ENCODE data around the gene CTNNBL1. TPM values are rescaled to one million over a fixed set of nuclear protein-coding genes. Genes with fewer than 3 reads are reported as not detected.

CTNNBL1 gene
- total RNA-seq, 2 donors from 2014 or later = 43.6 to 47.7 TPM

DNA sequence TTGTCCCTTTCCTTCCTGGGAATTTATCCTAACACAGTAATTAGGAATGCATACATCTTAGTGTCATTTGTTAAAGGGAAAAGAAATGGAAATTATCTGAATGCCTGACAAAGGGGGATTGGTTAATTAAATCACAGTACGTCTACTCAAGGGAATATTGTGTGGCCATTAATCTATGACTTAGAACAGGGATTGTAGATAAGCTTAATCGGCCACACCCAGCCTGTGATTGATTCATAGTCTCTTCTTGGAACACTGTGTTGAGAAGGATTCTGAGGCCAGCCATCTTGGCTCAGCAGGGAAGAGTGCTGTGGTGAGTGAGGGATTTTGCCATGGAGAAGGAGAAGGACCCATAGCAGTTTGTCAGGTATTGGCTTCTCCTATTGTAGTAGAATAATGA is 50.5 kb downstream of the CTNNBL1 start:
- no peaks in the 10 kb centered on the region for H3K9me3 ChIP-seq (ENCODE audit: control insufficient read depth, low read length, poor library complexity, severe bottlenecking)
- DNase-seq (no peak), ATAC-seq (no peak)
- Mint-ChIP-seq H3K27ac (no peak overlapping the region), H3K4me1 (peaks cover 14% of the 10 kb centered on the region), H3K36me3 (ENCODE audit: low read depth) (peaks cover 8% of the 10 kb centered on the region), H3K4me3 (no peak overlapping the region), H3K27me3 (no peaks in the 10 kb centered on the region)

DNA sequence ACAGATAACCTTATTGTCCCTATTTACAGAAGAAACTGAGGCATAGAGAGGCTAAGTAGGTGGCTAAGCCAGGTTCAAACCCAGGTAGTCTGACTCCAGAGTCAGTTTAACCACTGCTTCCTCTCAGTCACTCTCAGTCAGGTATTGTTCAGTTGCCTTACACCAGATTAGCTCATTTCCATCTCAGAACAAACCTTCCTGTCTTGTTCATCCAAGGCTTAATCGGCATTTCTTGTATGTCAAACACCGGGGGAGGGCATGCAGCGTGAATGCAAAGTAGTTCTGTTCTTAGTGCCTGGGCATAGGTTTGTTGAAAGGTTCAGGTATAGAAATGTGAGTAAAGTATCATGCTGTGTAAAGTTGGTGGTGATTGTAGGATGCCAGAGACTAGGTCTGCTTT is 51.7 kb downstream of the CTNNBL1 start:
- H3K4me3 Mint-ChIP-seq = no peak overlapping the region
- peaks cover 10% of the 10 kb centered on the region for H3K4me1 Mint-ChIP-seq
- peak overlapping the region; percentile 56 for H3K27ac Mint-ChIP-seq
- ATAC-seq (no peak), DNase-seq (no peak)
- no peaks in the 10 kb centered on the region for H3K9me3 ChIP-seq (ENCODE audit: control insufficient read depth, low read length, poor library complexity, severe bottlenecking)
- peaks cover 3% of the 10 kb centered on the region for H3K36me3 Mint-ChIP-seq (ENCODE audit: low read depth)
- no peaks in the 10 kb centered on the region for H3K27me3 Mint-ChIP-seq

DNA sequence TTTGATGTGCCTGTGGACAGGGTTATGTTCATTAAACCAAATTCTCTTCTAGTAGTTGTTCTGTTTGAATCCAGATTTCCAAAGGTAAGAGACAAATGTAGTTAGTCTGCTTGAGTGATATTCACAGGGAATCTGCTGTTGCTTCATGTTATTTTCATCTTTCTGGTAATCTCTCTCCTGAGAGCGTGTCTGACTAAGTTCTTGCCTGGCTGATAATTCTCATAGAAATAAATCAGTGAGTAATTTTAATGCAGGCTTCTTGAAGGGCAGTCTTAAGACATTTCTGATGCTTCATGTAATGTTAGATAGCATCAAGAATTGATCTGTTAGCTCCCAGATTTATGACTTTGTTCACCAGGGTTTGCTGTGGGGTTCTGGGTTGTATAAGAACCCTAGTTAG is 54.2 kb downstream of the CTNNBL1 start:
- Mint-ChIP-seq H3K36me3 (ENCODE audit: low read depth) (peaks cover 3% of the 10 kb centered on the region), H3K27ac (no peak overlapping the region), H3K4me3 (no peak overlapping the region), H3K27me3 (no peaks in the 10 kb centered on the region), H3K4me1 (peaks cover 11% of the 10 kb centered on the region)
- ATAC-seq (no peak), DNase-seq (no peak)
- H3K9me3 ChIP-seq (ENCODE audit: control insufficient read depth, low read length, poor library complexity, severe bottlenecking) = no peaks in the 10 kb centered on the region

DNA sequence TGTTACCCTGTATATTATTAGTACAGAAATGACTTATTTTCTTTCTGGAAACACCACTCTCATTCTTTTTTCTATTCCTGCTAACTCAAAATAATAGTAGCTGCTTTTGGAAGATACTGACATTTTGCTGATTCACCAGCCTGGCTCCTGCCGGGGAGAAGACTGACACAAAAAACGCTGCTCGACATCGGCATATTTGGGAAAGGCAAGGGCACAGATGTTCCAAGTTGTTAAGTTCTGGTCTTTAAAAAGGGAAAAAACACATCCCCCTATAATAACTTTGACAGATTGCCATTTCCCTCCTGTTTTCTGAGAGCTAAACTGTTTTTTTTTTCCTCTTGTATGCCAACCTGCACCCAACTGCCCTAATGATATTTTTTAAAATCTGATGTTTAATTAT is 55.4 kb downstream of the CTNNBL1 start:
- H3K27me3 Mint-ChIP-seq = no peaks in the 10 kb centered on the region
- DNase-seq (no peak), ATAC-seq (no peak)
- peaks cover 11% of the 10 kb centered on the region for H3K4me1 Mint-ChIP-seq
- no peaks in the 10 kb centered on the region for H3K9me3 ChIP-seq (ENCODE audit: control insufficient read depth, low read length, poor library complexity, severe bottlenecking)
- no peak overlapping the region for H3K27ac Mint-ChIP-seq
- peaks cover 3% of the 10 kb centered on the region for H3K36me3 Mint-ChIP-seq (ENCODE audit: low read depth)
- H3K4me3 Mint-ChIP-seq = no peak overlapping the region

DNA sequence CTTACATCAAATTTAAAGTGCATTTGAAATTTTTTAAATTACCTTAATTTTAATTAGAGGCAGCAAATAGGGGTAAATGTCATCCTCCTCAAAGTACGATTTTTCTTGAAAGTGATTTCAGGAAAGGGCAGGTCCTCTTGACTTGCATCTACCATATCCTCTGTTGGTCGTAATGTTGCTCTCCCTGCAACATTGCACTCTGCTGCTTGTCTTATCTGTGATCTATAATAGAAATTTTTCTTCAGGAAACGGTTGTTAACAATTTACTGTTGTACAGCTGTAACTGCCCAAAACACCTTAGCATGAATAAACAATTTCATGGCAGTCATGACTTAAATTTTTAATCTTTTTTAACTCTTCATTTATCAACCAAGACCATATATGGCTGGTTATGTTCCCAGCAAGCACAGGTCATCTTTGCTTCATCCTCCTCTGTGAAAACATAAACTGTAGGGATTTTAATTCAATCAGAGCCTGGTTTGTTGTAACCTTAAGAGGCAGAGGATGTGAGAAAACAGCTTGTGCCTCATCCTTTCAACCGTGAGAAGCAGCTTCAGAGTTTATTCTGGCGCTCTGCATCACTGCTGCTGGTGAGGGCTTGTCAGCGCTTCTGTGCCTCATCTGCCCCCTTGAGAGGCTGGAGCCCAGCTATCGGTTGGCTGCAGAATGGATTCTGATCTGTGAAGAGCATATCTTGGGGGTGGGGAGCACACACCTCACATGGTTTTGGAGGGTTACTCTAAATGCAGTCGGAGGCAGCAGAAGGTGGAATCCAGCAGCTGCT is 56.0 kb downstream of the CTNNBL1 start:
- no peaks in the 10 kb centered on the region for H3K9me3 ChIP-seq (ENCODE audit: control insufficient read depth, low read length, poor library complexity, severe bottlenecking)
- no peak for DNase-seq
- Mint-ChIP-seq H3K27ac (no peak overlapping the region), H3K27me3 (no peaks in the 10 kb centered on the region), H3K4me3 (no peak overlapping the region), H3K4me1 (peaks cover 10% of the 10 kb centered on the region), H3K36me3 (ENCODE audit: low read depth) (peaks cover 3% of the 10 kb centered on the region)
- ATAC-seq = no peak

DNA sequence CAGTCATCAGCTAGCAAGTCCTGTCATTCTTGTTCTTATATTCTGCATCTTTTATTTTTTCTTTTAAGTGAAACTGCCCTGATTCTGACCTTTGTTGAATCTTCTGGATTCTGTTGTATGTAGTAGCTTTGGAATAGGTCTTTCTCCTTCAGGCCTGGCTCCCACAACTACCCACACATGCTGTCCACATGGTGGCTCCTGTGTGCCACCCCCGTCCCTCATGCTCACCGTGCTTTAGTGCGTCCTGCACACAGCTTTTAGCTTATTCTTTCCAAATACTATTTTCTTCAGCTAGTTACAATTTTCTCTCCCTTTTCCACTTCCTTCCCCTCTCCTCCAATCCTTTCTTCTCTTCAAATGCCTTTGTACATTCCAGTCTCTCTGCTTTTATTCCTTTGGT is 61.8 kb downstream of the CTNNBL1 start:
- Mint-ChIP-seq H3K27ac (peak overlapping the region; percentile 46), H3K4me1 (peaks cover 22% of the 10 kb centered on the region), H3K27me3 (no peaks in the 10 kb centered on the region), H3K36me3 (ENCODE audit: low read depth) (peaks cover 19% of the 10 kb centered on the region), H3K4me3 (no peak overlapping the region)
- ATAC-seq (no peak), DNase-seq (no peak)
- H3K9me3 ChIP-seq (ENCODE audit: control insufficient read depth, low read length, poor library complexity, severe bottlenecking) = no peaks in the 10 kb centered on the region

DNA sequence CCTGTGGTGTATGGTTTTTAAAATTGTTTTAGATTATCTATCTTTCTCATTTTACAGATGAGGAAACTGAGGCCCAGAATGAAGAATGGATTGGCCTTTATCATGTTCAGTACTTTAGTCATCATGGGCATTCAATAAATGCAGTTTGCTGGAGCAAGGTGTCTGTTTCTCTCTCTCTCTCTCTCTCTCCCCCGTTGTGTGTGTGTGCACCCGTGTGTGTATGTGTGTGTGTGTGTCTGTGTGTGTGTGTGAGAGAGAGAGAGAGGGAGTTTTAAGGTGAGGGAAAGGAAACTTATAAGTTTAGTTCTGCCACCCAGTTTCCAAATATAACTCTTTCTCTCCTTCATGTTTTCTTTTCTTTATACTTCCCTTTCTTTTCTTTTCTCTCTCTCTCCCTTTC is 62.4 kb downstream of the CTNNBL1 start:
- no peaks in the 10 kb centered on the region for H3K9me3 ChIP-seq (ENCODE audit: control insufficient read depth, low read length, poor library complexity, severe bottlenecking)
- H3K27ac Mint-ChIP-seq = peak overlapping the region; percentile 46
- H3K36me3 Mint-ChIP-seq (ENCODE audit: low read depth) = peaks cover 19% of the 10 kb centered on the region
- ATAC-seq = no peak
- H3K4me3 Mint-ChIP-seq = no peak overlapping the region
- no peak for DNase-seq
- H3K4me1 Mint-ChIP-seq = peaks cover 22% of the 10 kb centered on the region
- no peaks in the 10 kb centered on the region for H3K27me3 Mint-ChIP-seq

DNA sequence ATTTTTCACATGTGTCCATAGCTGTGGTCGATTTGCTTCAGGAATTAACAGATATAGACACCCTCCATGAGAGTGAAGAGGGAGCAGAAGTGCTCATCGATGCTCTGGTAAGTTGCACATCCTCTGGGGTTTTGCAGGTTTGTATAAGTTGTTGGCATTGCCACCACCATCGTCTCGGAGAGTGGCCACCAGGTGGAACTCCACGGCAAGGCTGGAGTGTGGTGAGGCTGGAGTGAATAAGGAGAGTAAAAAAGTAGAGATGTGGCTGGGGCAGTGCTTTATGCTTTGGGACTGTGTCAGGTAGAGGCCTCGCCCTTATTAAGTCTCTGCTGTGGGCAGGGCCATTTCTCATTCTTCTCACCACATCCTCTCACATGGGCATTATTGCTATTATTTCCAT is 63.7 kb downstream of the CTNNBL1 start:
- H3K4me3 Mint-ChIP-seq = no peak overlapping the region
- H3K9me3 ChIP-seq (ENCODE audit: control insufficient read depth, low read length, poor library complexity, severe bottlenecking) = no peaks in the 10 kb centered on the region
- no peak for ATAC-seq
- DNase-seq = no peak
- no peaks in the 10 kb centered on the region for H3K27me3 Mint-ChIP-seq
- peaks cover 23% of the 10 kb centered on the region for H3K36me3 Mint-ChIP-seq (ENCODE audit: low read depth)
- H3K4me1 Mint-ChIP-seq = peaks cover 20% of the 10 kb centered on the region
- H3K27ac Mint-ChIP-seq = peak overlapping the region; percentile 16

DNA sequence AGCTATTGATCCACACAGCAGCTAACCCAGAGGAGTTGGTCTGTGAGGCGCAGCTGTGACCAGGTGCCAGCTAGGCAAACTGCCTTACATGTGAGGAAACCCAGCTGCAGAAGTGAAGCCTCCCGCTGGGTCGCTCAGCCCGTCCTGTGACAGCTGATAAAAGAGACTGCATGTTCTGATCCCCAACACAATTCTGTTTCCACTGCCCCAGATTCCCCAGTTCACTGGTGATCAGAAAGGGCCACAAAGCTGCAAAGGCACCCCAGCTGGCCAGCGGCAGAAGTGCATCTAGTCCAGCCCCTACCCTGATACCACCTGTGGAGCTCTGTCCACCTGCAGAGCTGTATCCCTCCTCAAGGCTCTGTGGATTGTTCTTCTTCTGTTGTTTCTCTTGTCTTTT is 64.5 kb downstream of the CTNNBL1 start:
- no peak for ATAC-seq
- no peak for DNase-seq
- peak overlapping the region; percentile 16 for H3K27ac Mint-ChIP-seq
- H3K4me3 Mint-ChIP-seq = no peak overlapping the region
- peaks cover 23% of the 10 kb centered on the region for H3K36me3 Mint-ChIP-seq (ENCODE audit: low read depth)
- peaks cover 20% of the 10 kb centered on the region for H3K4me1 Mint-ChIP-seq
- H3K9me3 ChIP-seq (ENCODE audit: control insufficient read depth, low read length, poor library complexity, severe bottlenecking) = no peaks in the 10 kb centered on the region
- no peaks in the 10 kb centered on the region for H3K27me3 Mint-ChIP-seq

DNA sequence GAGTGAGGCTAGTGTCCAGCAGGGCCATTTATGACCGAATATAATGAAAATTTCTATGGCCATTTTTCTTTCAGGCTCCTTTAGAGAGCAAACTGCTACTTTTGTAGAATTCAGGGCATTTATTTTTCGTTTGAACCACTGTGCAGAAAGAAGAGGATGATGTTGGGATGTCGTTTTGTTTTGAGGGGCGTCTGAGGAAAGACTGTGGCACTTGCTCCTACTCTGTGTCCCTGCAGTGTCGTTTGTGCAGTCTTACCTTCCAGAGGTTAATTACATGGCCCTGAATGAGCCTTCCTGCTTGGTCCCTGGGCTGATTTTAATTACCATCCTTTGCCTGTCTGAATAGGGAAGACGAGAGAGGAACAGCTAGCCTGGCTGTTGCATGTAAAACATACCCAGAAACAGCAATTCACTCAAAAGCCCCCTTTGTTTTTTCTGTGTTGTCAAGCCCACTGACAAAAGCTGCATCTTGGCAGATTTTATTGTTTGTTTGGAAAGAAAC is 65.3 kb downstream of the CTNNBL1 start:
- Mint-ChIP-seq H3K4me1 (peaks cover 20% of the 10 kb centered on the region), H3K4me3 (no peak overlapping the region), H3K27me3 (no peaks in the 10 kb centered on the region), H3K27ac (no peak overlapping the region), H3K36me3 (ENCODE audit: low read depth) (peaks cover 23% of the 10 kb centered on the region)
- DNase-seq (no peak), ATAC-seq (no peak)
- H3K9me3 ChIP-seq (ENCODE audit: control insufficient read depth, low read length, poor library complexity, severe bottlenecking) = no peaks in the 10 kb centered on the region

DNA sequence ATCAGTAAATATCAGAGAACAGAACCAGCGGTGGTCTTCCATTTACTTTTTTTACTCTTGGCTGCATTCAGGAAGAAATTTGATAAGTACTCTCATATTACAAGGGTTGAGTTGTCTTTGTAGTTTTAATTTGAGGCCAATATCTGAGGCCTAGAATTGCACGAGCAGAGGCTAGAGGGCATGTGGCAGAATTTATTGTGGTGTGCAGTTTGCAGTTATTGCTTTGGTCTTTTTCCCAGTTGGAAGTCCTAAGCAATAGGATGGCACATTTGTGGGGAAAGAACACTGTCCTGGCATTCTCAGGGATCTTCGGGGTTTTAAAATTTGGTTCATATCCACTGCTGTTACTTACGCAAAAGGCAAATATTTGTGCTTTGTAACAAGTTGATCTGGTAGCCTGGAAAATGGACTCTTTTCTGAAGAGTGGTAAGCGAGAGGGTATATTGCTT is 66.0 kb downstream of the CTNNBL1 start:
- no peak for DNase-seq
- no peak overlapping the region for H3K4me3 Mint-ChIP-seq
- peaks cover 18% of the 10 kb centered on the region for H3K4me1 Mint-ChIP-seq
- peaks cover 23% of the 10 kb centered on the region for H3K36me3 Mint-ChIP-seq (ENCODE audit: low read depth)
- no peak for ATAC-seq
- no peaks in the 10 kb centered on the region for H3K27me3 Mint-ChIP-seq
- no peak overlapping the region for H3K27ac Mint-ChIP-seq
- H3K9me3 ChIP-seq (ENCODE audit: control insufficient read depth, low read length, poor library complexity, severe bottlenecking) = no peaks in the 10 kb centered on the region

DNA sequence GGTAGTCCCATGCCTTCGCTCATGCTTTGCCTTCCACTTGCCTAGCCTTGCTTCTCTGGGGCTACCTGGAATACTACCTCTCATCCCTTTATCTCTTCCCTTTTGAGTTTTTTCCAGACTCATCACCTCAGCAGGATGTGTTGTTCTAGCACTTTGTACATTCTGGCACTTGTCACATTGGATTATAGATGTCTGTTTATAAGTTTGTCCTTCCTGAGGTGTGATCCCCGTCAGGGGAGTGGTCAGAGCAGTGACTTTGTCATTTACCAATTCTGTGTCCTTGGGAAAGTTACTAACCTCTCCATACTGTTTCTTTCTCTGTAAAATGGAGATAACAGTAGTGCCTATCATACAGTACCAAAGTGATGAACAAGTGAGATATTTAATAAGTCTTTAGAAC is 66.5 kb downstream of the CTNNBL1 start:
- H3K9me3 ChIP-seq (ENCODE audit: control insufficient read depth, low read length, poor library complexity, severe bottlenecking) = no peaks in the 10 kb centered on the region
- H3K36me3 Mint-ChIP-seq (ENCODE audit: low read depth) = peaks cover 26% of the 10 kb centered on the region
- no peak overlapping the region for H3K27ac Mint-ChIP-seq
- no peak for DNase-seq
- H3K4me3 Mint-ChIP-seq = no peak overlapping the region
- no peak for ATAC-seq
- no peaks in the 10 kb centered on the region for H3K27me3 Mint-ChIP-seq
- H3K4me1 Mint-ChIP-seq = peaks cover 18% of the 10 kb centered on the region

DNA sequence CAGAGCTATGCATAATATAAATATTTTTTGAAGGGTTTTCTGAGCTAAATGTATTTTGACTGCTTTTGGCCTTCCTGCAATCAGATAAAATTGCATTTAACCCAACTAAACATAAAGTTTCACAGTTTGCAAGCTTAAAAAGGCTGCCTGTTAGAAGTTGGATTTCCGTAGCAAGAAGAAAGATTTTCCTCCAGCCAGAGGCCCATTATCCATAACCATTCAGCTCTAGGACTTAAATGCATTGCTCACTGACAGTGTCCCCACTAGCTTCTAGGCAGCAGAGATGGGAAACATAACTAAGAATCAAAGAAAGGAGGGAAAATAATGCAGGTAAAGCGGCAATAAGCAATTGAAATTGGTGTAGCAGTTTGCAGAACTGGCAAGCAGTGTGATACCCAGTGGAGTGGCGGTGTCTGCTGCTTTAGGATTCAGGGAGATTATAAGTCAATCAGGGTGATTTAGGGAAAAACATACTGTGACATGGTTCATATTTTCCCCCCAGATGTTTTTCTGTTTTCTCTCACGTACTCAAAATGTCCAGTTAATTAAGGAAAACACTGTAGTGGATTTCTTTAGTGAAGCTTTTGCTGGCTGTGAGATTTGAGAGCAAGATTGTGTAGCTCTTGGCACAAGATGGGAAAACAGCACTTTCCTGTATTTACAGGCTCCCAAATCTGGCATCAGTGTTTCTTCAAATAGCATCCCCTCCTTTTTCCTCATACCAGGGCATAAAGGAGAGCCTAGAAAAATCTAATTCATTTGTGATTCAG is 69.1 kb downstream of the CTNNBL1 start:
- Mint-ChIP-seq H3K27me3 (no peaks in the 10 kb centered on the region), H3K36me3 (ENCODE audit: low read depth) (peaks cover 17% of the 10 kb centered on the region), H3K4me3 (no peak overlapping the region), H3K4me1 (peaks cover 2% of the 10 kb centered on the region), H3K27ac (no peak overlapping the region)
- DNase-seq (no peak), ATAC-seq (no peak)
- no peaks in the 10 kb centered on the region for H3K9me3 ChIP-seq (ENCODE audit: control insufficient read depth, low read length, poor library complexity, severe bottlenecking)

All from T-helper 17 cell (primary cell).